SU-DHL-6 (cell line): Measurements from ENCODE around the gene XYLT2.
A peak's percentile ranks its signal among the peaks of the same experiment; 100 is the strongest.

ENCODE experiments used
- H2AFZ ChIP-seq: fragments of 200-600 bp; sonication (generic); 2 replicates; pipeline ENCODE4 v1.6.1; 2014; ENCODE audit warnings: low read depth, mild to moderate bottlenecking, moderate library complexity, mixed read lengths, antibody characterized with exemption, low read length; ENCODE audit not compliant: severe bottlenecking
- H3F3A ChIP-seq: fragments of 200-600 bp; shearing (Covaris generic); 2 replicates; pipeline ENCODE4 v1.6.0; 2016; ENCODE audit warnings: antibody characterized with exemption, mild to moderate bottlenecking; ENCODE audit not compliant: insufficient read depth
- H3K27ac ChIP-seq: fragments of 200-600 bp; sonication (generic); 2 replicates; pipeline ENCODE4 v1.5.1; 2016; ENCODE audit warnings: low read depth, mild to moderate bottlenecking, low read length, moderate library complexity, mixed read lengths
- H3K27me3 ChIP-seq: fragments of 200-600 bp; sonication (generic), shearing (Covaris generic); 2 replicates; pipeline ENCODE4 v1.6.0; 2014; ENCODE audit warnings: mild to moderate bottlenecking, low read length
- H3K36me3 ChIP-seq: fragments of 200-600 bp; sonication (generic); 2 replicates; pipeline ENCODE4 v1.6.1; 2014; ENCODE audit warnings: mild to moderate bottlenecking, low read length, mixed read lengths
- H3K4me2 ChIP-seq: fragments of 300-600, 200-600 bp; shearing (Covaris generic), sonication (generic); 2 replicates; pipeline ENCODE4 v1.6.0; 2014; ENCODE audit warnings: low read length, low read depth, mild to moderate bottlenecking; ENCODE audit not compliant: poor library complexity, severe bottlenecking
- H3K4me3 ChIP-seq: fragments of 200-600 bp; sonication (generic); 2 replicates; pipeline ENCODE4 v1.5.1; 2014; ENCODE audit warnings: antibody characterized with exemption, low read length, mild to moderate bottlenecking, mixed read lengths; ENCODE audit not compliant: insufficient read depth, poor library complexity, severe bottlenecking
- H3K79me2 ChIP-seq: fragments of 200-600 bp; sonication (generic); 2 replicates; pipeline ENCODE4 v1.6.1; 2014; ENCODE audit warnings: mild to moderate bottlenecking, low read length, moderate library complexity; ENCODE audit not compliant: insufficient read depth
- H3K9ac ChIP-seq: fragments of 200-600 bp; sonication (generic); 2 replicates; pipeline ENCODE4 v1.7.0; 2014; ENCODE audit warnings: mild to moderate bottlenecking, low read length
- H3K9me2 ChIP-seq: fragments of 200-600 bp; sonication (generic); replicated peaks from 2 replicates; pipeline ENCODE4 v1.6.1; 2014; ENCODE audit warnings: low read length; ENCODE audit not compliant: insufficient read depth
- H3K9me3 ChIP-seq: fragments of 200-600 bp; sonication (generic); 2 replicates; pipeline ENCODE4 v1.6.1; 2014; ENCODE audit warnings: low read length, mixed read lengths; ENCODE audit not compliant: insufficient read depth
- H4K20me1 ChIP-seq: fragments of 200-600 bp; sonication (generic); 2 replicates; pipeline ENCODE4 v1.6.1; 2014; ENCODE audit warnings: low read depth, mild to moderate bottlenecking, antibody characterized with exemption, low read length, moderate library complexity, mixed read lengths
- CTCF ChIP-seq: fragments of 200-600 bp; sonication (generic); IDR thresholded peaks from one replicate; pipeline ENCODE4 v1.5.1; 2017; ENCODE audit warnings: antibody characterized with exemption, mild to moderate bottlenecking, low read length, moderate library complexity; ENCODE audit not compliant: insufficient read depth, poor library complexity, severe bottlenecking
- EZH2phosphoT487 ChIP-seq: fragments of 200-600 bp; sonication (generic), shearing (Covaris generic); conservative IDR thresholded peaks from 2 replicates; pipeline ENCODE4 v1.6.1; 2018; ENCODE audit warnings: mild to moderate bottlenecking, antibody characterized with exemption, low read length, moderate library complexity, mixed read lengths

Gene XYLT2

GRCh38 chr17:50344731-50345365 lies 1.1 kb upstream of the XYLT2 start:
- no peak overlapping the region for H3K9ac ChIP-seq
- H3K27me3 ChIP-seq: no peaks in the 10 kb centered on the region
- no peak overlapping the region for H3K27ac ChIP-seq
- H3K4me2 ChIP-seq: peak overlapping the region; percentile 67
- H2AFZ ChIP-seq: no peak overlapping the region
- no peaks in the 10 kb centered on the region for H4K20me1 ChIP-seq
- no peaks in the 10 kb centered on the region for H3K9me3 ChIP-seq
- no peak overlapping the region for H3K4me3 ChIP-seq
- no peaks in the 10 kb centered on the region for H3K36me3 ChIP-seq
- H3K9me2 ChIP-seq: no peaks in the 10 kb centered on the region
- 0 out of 2 replicates have a peak, but pooled peaks cover 8% of the 10 kb centered on the region for H3K79me2 ChIP-seq
- no peaks in the 10 kb centered on the region for H3F3A ChIP-seq
- TF ChIP-seq CTCF: no peak
- TF ChIP-seq EZH2phosphoT487: no peak

- TF ChIP-seq EZH2phosphoT487 (no peak), CTCF (no peak)
- peak overlapping the region; percentile 60 for H3K4me2 ChIP-seq
- peak overlapping the region; percentile 81 for H3K9ac ChIP-seq
- no peaks in the 10 kb centered on the region for H3K9me3 ChIP-seq
- H3K27ac ChIP-seq: no peak overlapping the region
- H4K20me1 ChIP-seq: no peaks in the 10 kb centered on the region
- no peaks in the 10 kb centered on the region for H3F3A ChIP-seq
- peak overlapping the region; percentile 29 for H2AFZ ChIP-seq
- peak overlapping the region; percentile 73 for H3K4me3 ChIP-seq
- H3K79me2 ChIP-seq: 0 out of 2 replicates have a peak, but pooled peaks cover 8% of the 10 kb centered on the region
- no peaks in the 10 kb centered on the region for H3K36me3 ChIP-seq
- H3K9me2 ChIP-seq: no peaks in the 10 kb centered on the region
- H3K27me3 ChIP-seq: no peaks in the 10 kb centered on the region
Measured at GRCh38 chr17:50346313-50347116, 589 bp downstream of the XYLT2 start.

GRCh38 chr17:50347117-50347893 lies 1.4 kb downstream of the XYLT2 start:
- Histone ChIP-seq H3K9me3 (no peaks in the 10 kb centered on the region), H3K9ac (peak overlapping the region; percentile 81), H3K36me3 (no peaks in the 10 kb centered on the region), H3F3A (no peaks in the 10 kb centered on the region), H3K4me3 (peak overlapping the region; percentile 73), H3K4me2 (peak overlapping the region; percentile 60), H2AFZ (no peak overlapping the region), H3K79me2 (0 out of 2 replicates have a peak, but pooled peaks cover 8% of the 10 kb centered on the region), H3K9me2 (no peaks in the 10 kb centered on the region), H4K20me1 (no peaks in the 10 kb centered on the region), H3K27ac (no peak overlapping the region), H3K27me3 (no peaks in the 10 kb centered on the region)
- no peak for TF ChIP-seq CTCF
- no peak for TF ChIP-seq EZH2phosphoT487
